Activated CD8-positive, alpha-beta memory T cell treated with anti-CD3 and anti-CD28 coated beads, Interleukin-2, amount 50 U/mL, for 24 hours (primary cell): ENCODE data around the gene RPL3.

Experiments
- DNase-seq: peaks from one replicate; pipeline ENCODE4 v3.0.0-alpha.2; 2020; ENCODE audit errors: extremely low read depth

The RPL3 gene

GRCh38 chr22:39299829-39300178, 19.6 kb downstream of the RPL3 start:
- no peak for DNase-seq

GRCh38 chr22:39298241-39298987, 21.0 kb downstream of the RPL3 start:
- no peak for DNase-seq

GRCh38 chr22:39297490-39298240, 21.8 kb downstream of the RPL3 start:
- DNase-seq, result no peak

- no peak for DNase-seq
Observed at GRCh38 chr22:39296981-39297489, 22.4 kb downstream of the RPL3 start.

GRCh38 chr22:39296535-39296934, 22.9 kb downstream of the RPL3 start:
- DNase-seq, result no peak

- no peak for DNase-seq
Observed at GRCh38 chr22:39294571-39295468, 24.6 kb downstream of the RPL3 start.

GRCh38 chr22:39293766-39294368, 25.6 kb downstream of the RPL3 start:
- DNase-seq, result no peak

- no peak for DNase-seq
Observed at GRCh38 chr22:39292561-39293074, 26.8 kb downstream of the RPL3 start.

- no peak for DNase-seq
Observed at GRCh38 chr22:39292031-39292462, 27.4 kb downstream of the RPL3 start.

- no peak for DNase-seq
Observed at GRCh38 chr22:39291523-39291922, 27.9 kb downstream of the RPL3 start.

GRCh38 chr22:39290724-39291161, 28.7 kb downstream of the RPL3 start:
- no peak for DNase-seq

GRCh38 chr22:39289975-39290720, 29.3 kb downstream of the RPL3 start:
- DNase-seq, result no peak

- DNase-seq, result no peak
Observed at GRCh38 chr22:39289533-39289932, 29.9 kb downstream of the RPL3 start.

- DNase-seq, result no peak
Observed at GRCh38 chr22:39288135-39288898, 31.1 kb downstream of the RPL3 start.

- no peak for DNase-seq
Observed at GRCh38 chr22:39287076-39287725, 32.2 kb downstream of the RPL3 start.

GRCh38 chr22:39284983-39285382, 34.4 kb downstream of the RPL3 start:
- DNase-seq, result no peak

- DNase-seq, result no peak
Observed at GRCh38 chr22:39284142-39284980, 35.1 kb downstream of the RPL3 start.
